Cardiac fibroblast (primary cell): ENCODE measurements around the gene VPS29.

Source experiments
- DNase-seq, 2 donors: peaks; one replicate each; pipeline versions ENCODE4 v3.0.0 to v3.0.0-alpha.2; 2010; ENCODE audit warnings: low read depth in 2 of 2
- H3K4me3 ChIP-seq, 2 donors: replicated peaks in 1 of 2; 1 replicate in 1 of 2; 2 replicates in 1 of 2; pipeline ENCODE4 v1.5.1; 2011; ENCODE audit warnings: low read depth in 2 of 2, low read length in 2 of 2, mild to moderate bottlenecking in 2 of 2, moderate library complexity in 1 of 2
- CTCF ChIP-seq: IDR thresholded peaks from one replicate; pipeline ENCODE4 v1.5.1; 2011; ENCODE audit warnings: low read depth, mild to moderate bottlenecking, low read length, inconsistent platforms

The VPS29 gene

GRCh38 chr12:110503432-110503831 lies 1.5 kb upstream of the VPS29 start:
- DNase-seq, result no peak
- no peak overlapping the region for H3K4me3 ChIP-seq
- no peak for TF ChIP-seq CTCF

GRCh38 chr12:110501399-110501751 lies 536 bp downstream of the VPS29 start:
- H3K4me3 ChIP-seq, result peak overlapping the region; percentile 96 to 100
- peak; percentile 38 to 66 for DNase-seq
- TF ChIP-seq CTCF, result no peak

GRCh38 chr12:110498984-110499706 lies 2.8 kb downstream of the VPS29 start:
- no peak for TF ChIP-seq CTCF
- peak; percentile 31 to 62 for DNase-seq
- no peak overlapping the region for H3K4me3 ChIP-seq

- TF ChIP-seq CTCF, result no peak
- DNase-seq, result no peak
- H3K4me3 ChIP-seq, result no peak overlapping the region
These were observed 26.5 kb downstream of the VPS29 start for GRCh38 chr12:110475426-110475825.

- TF ChIP-seq CTCF, result no peak
- DNase-seq, result peak; percentile 99
- H3K4me3 ChIP-seq, result peak within 1 kb of the TSS; percentile 72 to 78
These were observed 33.5 kb downstream of the VPS29 start, which contains the start of the genes FAM216A and GPN3 for GRCh38 chr12:110468214-110469048. FAM216A (plus strand) TSS chr12:110468845; CDS start chr12:110468876, 31 bp downstream. GPN3 (minus strand) TSS chr12:110468257; CDS start chr12:110468203, 54 bp downstream.

GRCh38 chr12:110467847-110468213 lies 34.1 kb downstream of the VPS29 start:
- H3K4me3 ChIP-seq, result peak overlapping the region; percentile 72 to 78
- DNase-seq, result no peak
- no peak for TF ChIP-seq CTCF
